Prostate gland (tissue), 2 donors: ENCODE measurements around the gene RAP1GDS1. TPM values are rescaled to one million over a fixed set of nuclear protein-coding genes. Genes with fewer than 3 reads are reported as not detected.
"Not testable (repeated sequence)": the region's sequence is repeated elsewhere in the genome, so short reads cannot be mapped to it uniquely, and the experiment has no call there.

ENCODE experiments used
- DNase-seq: peaks from one replicate; pipeline ENCODE4 v3.0.0-alpha.2; 2019; ENCODE audit warnings: low spot score
- H3K27ac ChIP-seq, 2 donors: fragments of 200-600 bp; sonication (generic); 2 replicates each; pipeline ENCODE4 v1.5.1; 2017 to 2019
- H3K27me3 ChIP-seq: fragments of 200-600 bp; sonication (generic); replicated peaks from 2 replicates; pipeline ENCODE4 v1.5.1; 2019; ENCODE audit not compliant: insufficient read depth
- H3K36me3 ChIP-seq, 2 donors: fragments of 200-600 bp; sonication (generic); 1 replicate in 1 of 2; 2 replicates in 1 of 2; pipeline versions ENCODE4 v1.5.1 to v1.8.1; 2017 to 2019
- H3K4me1 ChIP-seq: fragments of 200-600 bp; sonication (generic); replicated peaks from 2 replicates; pipeline ENCODE4 v1.5.1; 2019
- H3K4me3 ChIP-seq, 2 donors: fragments of 200-600 bp; sonication (generic); 2 replicates each; pipeline ENCODE4 v1.5.1; 2017 to 2019
- H3K9me3 ChIP-seq: fragments of 200-600 bp; sonication (generic); 2 replicates; pipeline ENCODE4 v1.5.1; 2017
- POLR2A ChIP-seq: fragments of 450-650 bp; IDR thresholded peaks from one replicate; pipeline ENCODE4 v1.6.1; 2016; ENCODE audit warnings: antibody characterized with exemption, mild to moderate bottlenecking
- POLR2AphosphoS5 ChIP-seq: sonication (generic); formaldehyde crosslinking; IDR thresholded peaks from one replicate; pipeline ENCODE4 v1.6.1; 2017; ENCODE audit warnings: antibody characterized with exemption
- WGBS: methylation state at CpG from one replicate; pipeline ENCODE4 v1.1.5; 2018; 5-methylcytosine and 5-hydroxymethylcytosine counted together
- intact Hi-C: fragments of 100-400 bp; cut with DNase I; formaldehyde crosslinking; loops from one replicate; pipeline ENCODE4 v1.14.2; 2022
- total RNA-seq, 2 donors: library from RNA; depleted of rRNA; stranded (reverse); fragments of >200 nt; gene quantifications; one replicate each; pipeline ENCODE4 v1.1.0, GENCODE V29; 2016
- TF ChIP-seq, protein P1 (sequence below), 4 experiments: fragments of 200-600 bp in 2 of 4; fragments of 450-650 bp in 2 of 4; sonication (generic) in 2 of 4; IDR thresholded peaks; 1 replicate in 3 of 4; 2 replicates in 1 of 4; pipeline ENCODE4 v1.5.1; 2016 to 2019; ENCODE audit warnings: antibody characterized with exemption in 4 of 4, mild to moderate bottlenecking in 2 of 4, moderate library complexity in 2 of 4

RAP1GDS1 gene
- total RNA-seq, 2 donors from 2014 or later = 16.5 to 34.5 TPM

DNA sequence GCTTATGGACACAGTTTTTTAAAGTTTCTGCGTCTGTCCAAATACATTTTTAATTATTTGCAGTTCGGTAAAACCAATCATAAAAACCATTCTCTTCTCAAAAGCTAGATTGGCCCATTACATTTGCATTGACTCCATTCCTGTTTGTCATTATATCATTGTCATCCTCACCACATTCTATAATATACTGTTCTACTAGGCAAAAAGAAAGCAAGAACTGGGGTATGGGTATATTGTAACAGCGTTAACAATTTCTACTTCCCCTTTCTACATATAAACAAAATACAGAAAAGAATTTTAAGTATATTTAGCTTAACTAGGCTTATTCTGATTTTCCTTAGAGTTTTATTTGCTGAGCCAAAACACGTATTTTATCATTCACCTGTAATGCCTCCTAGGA, 91.8 kb downstream of the RAP1GDS1 start:
- Histone ChIP-seq H3K27ac (no peak overlapping the region), H3K4me1 (no peaks in the 10 kb centered on the region), H3K36me3 (no peaks in the 10 kb centered on the region), H3K27me3 (no peaks in the 10 kb centered on the region), H3K4me3 (no peak overlapping the region), H3K9me3 (no peaks in the 10 kb centered on the region)
- WGBS = 89% methylated on average over 4 of the region's 4 CpGs
- no peak for DNase-seq
- TF ChIP-seq POLR2A = no peak
- TF ChIP-seq POLR2AphosphoS5 = no peak
- TF ChIP-seq, protein P1, sequence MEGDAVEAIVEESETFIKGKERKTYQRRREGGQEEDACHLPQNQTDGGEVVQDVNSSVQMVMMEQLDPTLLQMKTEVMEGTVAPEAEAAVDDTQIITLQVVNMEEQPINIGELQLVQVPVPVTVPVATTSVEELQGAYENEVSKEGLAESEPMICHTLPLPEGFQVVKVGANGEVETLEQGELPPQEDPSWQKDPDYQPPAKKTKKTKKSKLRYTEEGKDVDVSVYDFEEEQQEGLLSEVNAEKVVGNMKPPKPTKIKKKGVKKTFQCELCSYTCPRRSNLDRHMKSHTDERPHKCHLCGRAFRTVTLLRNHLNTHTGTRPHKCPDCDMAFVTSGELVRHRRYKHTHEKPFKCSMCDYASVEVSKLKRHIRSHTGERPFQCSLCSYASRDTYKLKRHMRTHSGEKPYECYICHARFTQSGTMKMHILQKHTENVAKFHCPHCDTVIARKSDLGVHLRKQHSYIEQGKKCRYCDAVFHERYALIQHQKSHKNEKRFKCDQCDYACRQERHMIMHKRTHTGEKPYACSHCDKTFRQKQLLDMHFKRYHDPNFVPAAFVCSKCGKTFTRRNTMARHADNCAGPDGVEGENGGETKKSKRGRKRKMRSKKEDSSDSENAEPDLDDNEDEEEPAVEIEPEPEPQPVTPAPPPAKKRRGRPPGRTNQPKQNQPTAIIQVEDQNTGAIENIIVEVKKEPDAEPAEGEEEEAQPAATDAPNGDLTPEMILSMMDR (IDR thresholded peaks at IDR 0.05) = no peak
- intact Hi-C loops = no loop called here

DNA sequence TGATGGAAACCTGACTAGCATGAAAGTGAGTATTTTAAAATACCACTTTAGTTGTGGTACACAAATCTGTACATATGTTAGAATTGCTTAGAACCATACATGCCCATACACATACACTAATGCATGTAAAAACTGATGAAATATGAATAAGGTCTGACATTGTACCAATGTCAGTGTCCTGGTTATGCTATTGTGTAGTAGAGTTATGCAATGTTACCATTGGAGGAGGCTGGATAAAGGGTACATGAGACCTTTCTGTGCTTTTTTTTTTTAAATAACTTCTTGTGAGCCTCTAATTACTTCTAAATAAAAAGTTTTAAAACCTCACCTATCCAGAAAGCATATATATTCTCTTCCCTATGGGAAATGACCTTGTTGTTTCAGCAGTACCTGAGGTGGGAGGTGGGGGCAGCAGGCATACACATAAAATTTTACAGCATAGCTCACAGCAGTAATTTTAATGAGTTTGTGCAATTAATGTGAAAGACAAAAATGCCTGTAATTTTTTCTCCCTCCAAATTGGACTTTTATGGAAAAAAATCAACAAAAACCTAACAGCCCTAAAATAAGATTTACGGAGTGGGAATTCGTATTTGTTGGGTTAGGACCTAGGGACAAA, 97.6 kb downstream of the RAP1GDS1 start:
- Histone ChIP-seq H3K36me3 (no peaks in the 10 kb centered on the region), H3K27ac (no peak overlapping the region), H3K27me3 (no peaks in the 10 kb centered on the region), H3K9me3 (no peaks in the 10 kb centered on the region), H3K4me3 (no peak overlapping the region), H3K4me1 (no peaks in the 10 kb centered on the region)
- intact Hi-C loops = no loop called here
- DNase-seq = no peak
- 97% methylated on average over 2 of the region's 2 CpGs for WGBS
- TF ChIP-seq POLR2AphosphoS5 (no peak), POLR2A (no peak)
- TF ChIP-seq, protein P1 (IDR thresholded peaks at IDR 0.05) = no peak

DNA sequence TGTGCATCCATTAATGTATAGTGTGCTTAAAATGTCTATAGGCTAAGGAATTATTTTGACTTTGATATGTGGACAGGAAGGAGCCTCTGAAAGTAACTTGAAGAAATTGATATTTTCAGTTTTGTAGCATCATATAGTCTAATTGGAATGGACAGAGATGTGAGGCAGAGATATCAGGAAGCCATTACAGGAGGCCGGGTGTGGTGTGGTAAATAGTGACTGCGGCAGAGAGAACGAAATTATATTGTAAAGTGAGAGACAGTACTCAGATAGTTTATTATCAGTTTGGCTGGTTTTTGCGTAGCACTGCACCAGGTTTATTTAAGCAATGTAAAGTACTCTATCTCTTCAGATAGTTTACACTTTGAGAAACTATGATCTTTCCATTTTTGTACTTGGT, 98.5 kb downstream of the RAP1GDS1 start:
- no peaks in the 10 kb centered on the region for H3K27me3 ChIP-seq
- intact Hi-C loops = no loop called here
- no peaks in the 10 kb centered on the region for H3K9me3 ChIP-seq
- no peak overlapping the region for H3K4me3 ChIP-seq
- WGBS = 82% methylated on average over 4 of the region's 4 CpGs
- no peak overlapping the region for H3K27ac ChIP-seq
- DNase-seq = no peak
- TF ChIP-seq POLR2A = no peak
- TF ChIP-seq, protein P1 (IDR thresholded peaks at IDR 0.05) = no peak
- TF ChIP-seq POLR2AphosphoS5 = no peak
- no peaks in the 10 kb centered on the region for H3K4me1 ChIP-seq
- no peaks in the 10 kb centered on the region for H3K36me3 ChIP-seq

GRCh38 chr4:98363431-98363830, 102.2 kb downstream of the RAP1GDS1 start:
- no peaks in the 10 kb centered on the region for H3K4me1 ChIP-seq
- H3K36me3 ChIP-seq = no peaks in the 10 kb centered on the region
- H3K27ac ChIP-seq = no peak overlapping the region
- intact Hi-C loops = no loop called here
- TF ChIP-seq, protein P1 (IDR thresholded peaks at IDR 0.05) = no peak
- TF ChIP-seq POLR2A (no peak), POLR2AphosphoS5 (no peak)
- H3K9me3 ChIP-seq = no peaks in the 10 kb centered on the region
- no peak overlapping the region for H3K4me3 ChIP-seq
- DNase-seq = no peak
- H3K27me3 ChIP-seq = no peaks in the 10 kb centered on the region

GRCh38 chr4:98366275-98366674, 105.1 kb downstream of the RAP1GDS1 start:
- H3K27ac ChIP-seq, H3K27me3 ChIP-seq, DNase-seq, H3K36me3 ChIP-seq, H3K4me3 ChIP-seq, H3K4me1 ChIP-seq, H3K9me3 ChIP-seq, intact Hi-C loops: not testable (repeated sequence)
- WGBS = over 99% methylated on average over 3 of the region's 3 CpGs

GRCh38 chr4:98368000-98368399, 106.8 kb downstream of the RAP1GDS1 start:
- intact Hi-C loops, H3K27ac ChIP-seq, H3K9me3 ChIP-seq, DNase-seq, H3K27me3 ChIP-seq, H3K4me1 ChIP-seq, H3K4me3 ChIP-seq, H3K36me3 ChIP-seq: not testable (repeated sequence)
- WGBS = 96% methylated on average over 3 of the region's 3 CpGs
